ENCODE results near the gene PPP2R5E.

Gene PPP2R5E

DNA sequence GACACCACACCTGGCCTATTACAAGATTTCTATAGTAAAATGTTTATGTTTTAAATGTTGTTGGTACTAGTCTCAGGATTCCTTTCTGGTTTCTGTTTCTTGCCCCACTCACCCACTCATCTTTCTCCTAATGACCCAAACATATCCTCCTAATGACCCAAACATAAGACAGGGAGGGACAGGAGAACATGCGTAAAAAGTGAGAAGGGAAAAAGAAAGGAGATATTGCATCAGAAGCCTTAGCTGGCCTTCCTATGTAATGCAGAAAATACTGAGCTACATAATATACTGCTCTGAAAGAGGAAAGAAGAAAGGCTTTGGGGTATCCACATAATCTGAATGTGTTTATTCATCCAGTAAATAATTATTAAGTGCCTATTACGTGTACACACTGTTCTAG lies 119.8 kb downstream of the PPP2R5E start:
- H3K4me3 ChIP-seq (ENCODE audit: low read depth, low read length) = no peak overlapping the region
- TF ChIP-seq CTCF (IDR thresholded peaks at IDR 0.05; ENCODE audit: borderline replicate concordance, insufficient read depth, low read depth, low read length) = no peak

DNA sequence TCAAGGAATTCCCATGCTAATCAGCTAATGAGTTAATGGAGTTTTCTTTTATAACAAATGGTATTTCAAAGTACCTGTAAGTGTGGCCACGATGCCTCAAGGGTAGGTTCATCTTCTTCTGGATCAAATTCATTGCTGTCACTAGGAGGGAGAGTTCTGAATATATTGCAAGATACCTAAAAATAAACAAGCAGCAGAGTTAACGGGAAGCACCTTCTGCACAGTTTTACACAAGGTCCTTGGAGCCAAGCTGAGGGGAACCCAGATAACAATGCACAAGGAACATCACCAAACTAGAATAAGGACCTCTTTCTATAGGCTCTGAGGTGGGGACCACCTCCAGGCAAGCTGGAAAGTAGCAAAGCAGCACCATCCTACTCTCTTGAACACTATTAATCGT lies 121.3 kb downstream of the PPP2R5E start:
- TF ChIP-seq CTCF (IDR thresholded peaks at IDR 0.05; ENCODE audit: borderline replicate concordance, insufficient read depth, low read depth, low read length) = no peak
- H3K4me3 ChIP-seq (ENCODE audit: low read depth, low read length) = no peak overlapping the region

- no peak overlapping the region for H3K4me3 ChIP-seq (ENCODE audit: low read depth, low read length)
- TF ChIP-seq CTCF (IDR thresholded peaks at IDR 0.05; ENCODE audit: borderline replicate concordance, insufficient read depth, low read depth, low read length) = no peak
Observed at GRCh38 chr14:63421226-63421625, 122.0 kb downstream of the PPP2R5E start.

- TF ChIP-seq CTCF (IDR thresholded peaks at IDR 0.05; ENCODE audit: borderline replicate concordance, insufficient read depth, low read depth, low read length) = no peak
- H3K4me3 ChIP-seq (ENCODE audit: low read depth, low read length) = no peak overlapping the region
Observed at GRCh38 chr14:63418020-63418419, 125.2 kb downstream of the PPP2R5E start.

DNA sequence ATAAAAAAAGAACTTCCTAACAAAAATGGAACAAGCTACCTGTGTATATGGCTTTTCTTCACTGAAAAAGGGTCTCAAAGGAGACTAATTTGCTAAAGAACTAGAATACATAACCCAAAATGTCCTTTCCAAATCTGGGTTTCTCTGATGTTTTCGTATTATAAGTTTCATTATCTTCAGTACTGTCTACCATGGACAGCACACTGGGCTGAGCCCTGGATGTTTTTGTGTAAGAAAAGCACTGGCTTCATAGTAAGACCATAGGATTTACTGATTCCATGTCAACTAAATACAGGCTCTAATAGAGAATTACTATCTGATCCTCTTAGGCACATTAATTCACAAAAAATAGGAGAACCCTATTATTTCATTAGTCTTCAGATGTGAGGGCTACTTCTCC lies 130.2 kb downstream of the PPP2R5E start:
- no peak for TF ChIP-seq CTCF (IDR thresholded peaks at IDR 0.05; ENCODE audit: borderline replicate concordance, insufficient read depth, low read depth, low read length)

DNA sequence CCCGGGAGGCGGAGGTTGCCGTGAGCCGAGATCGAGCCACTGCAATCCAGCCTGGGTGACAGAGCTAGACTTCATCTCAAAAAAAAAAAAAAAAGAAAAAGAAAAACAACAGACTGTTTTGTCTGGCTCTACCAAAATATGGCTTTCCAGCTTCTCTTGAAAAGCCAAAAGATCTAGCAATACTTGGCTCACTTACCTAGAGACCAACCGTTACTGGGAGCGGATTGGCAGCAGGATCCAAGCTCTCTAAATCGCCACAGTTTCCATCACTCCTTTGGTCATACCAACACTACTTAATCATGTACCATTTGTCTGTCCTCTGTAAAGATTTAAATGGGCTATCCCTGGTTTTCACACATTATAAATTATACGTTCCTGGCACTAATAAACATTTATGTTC lies 136.8 kb downstream of the PPP2R5E start:
- H3K4me3 ChIP-seq (ENCODE audit: low read depth, low read length) = no peak overlapping the region
- TF ChIP-seq CTCF (IDR thresholded peaks at IDR 0.05; ENCODE audit: borderline replicate concordance, insufficient read depth, low read depth, low read length) = no peak

More for the DNA sequence above, 130.2 kb downstream of the PPP2R5E start:
- H3K4me3 ChIP-seq (ENCODE audit: low read depth, low read length) = no peak overlapping the region

GRCh38 chr14:63405715-63406114 lies 137.5 kb downstream of the PPP2R5E start:
- no peak for TF ChIP-seq CTCF (IDR thresholded peaks at IDR 0.05; ENCODE audit: borderline replicate concordance, insufficient read depth, low read depth, low read length)
- no peak overlapping the region for H3K4me3 ChIP-seq (ENCODE audit: low read depth, low read length)

All from GM12875 (cell line).